Epithelial cell of proximal tubule (primary cell): ENCODE results near the gene KCTD7. TPM values are rescaled to one million over a fixed set of nuclear protein-coding genes. Genes with fewer than 3 reads are reported as not detected.
A peak's percentile ranks its signal among the peaks of the same experiment; 100 is the strongest.
"Not testable (repeated sequence)": the region's sequence is repeated elsewhere in the genome, so short reads cannot be mapped to it uniquely, and the experiment has no call there.

Experiments
- DNase-seq: peaks from one replicate; pipeline ENCODE4 v3.0.0-alpha.2; 2011; ENCODE audit warnings: low read depth
- H3K4me3 ChIP-seq: 2 replicates; pipeline ENCODE4 v1.5.1; 2011; ENCODE audit warnings: low read depth, mild to moderate bottlenecking, low read length
- CTCF ChIP-seq: conservative IDR thresholded peaks from 2 replicates; pipeline ENCODE4 v1.5.1; 2012; ENCODE audit warnings: low read depth, mild to moderate bottlenecking, low read length
- total RNA-seq: library from RNA; depleted of rRNA; stranded (reverse); fragments of >200 nt; gene quantifications from 2 replicates; pipeline ENCODE4 v1.2.3, GENCODE V29; 2015

Gene KCTD7
- total RNA-seq, 1 donor from 2014 or later = 8.3 TPM

GRCh38 chr7:66591799-66592596 is 36.7 kb upstream of the KCTD7 start:
- peak; percentile 37 for DNase-seq
- TF ChIP-seq CTCF = no peak
- peak overlapping the region; percentile 90 for H3K4me3 ChIP-seq

GRCh38 chr7:66592597-66593146 is 36.0 kb upstream of the KCTD7 start:
- H3K4me3 ChIP-seq = peak overlapping the region; percentile 90
- DNase-seq = not testable (repeated sequence)

- not testable (repeated sequence) for H3K4me3 ChIP-seq, DNase-seq
Observed at GRCh38 chr7:66594082-66594481, 34.6 kb upstream of the KCTD7 start.

GRCh38 chr7:66597461-66597860 is 31.2 kb upstream of the KCTD7 start:
- TF ChIP-seq CTCF = no peak
- no peak for DNase-seq
- no peak overlapping the region for H3K4me3 ChIP-seq

- TF ChIP-seq CTCF = no peak
- H3K4me3 ChIP-seq = no peak overlapping the region
- no peak for DNase-seq
Observed at GRCh38 chr7:66602159-66602558, 26.5 kb upstream of the KCTD7 start.

- H3K4me3 ChIP-seq = no peak overlapping the region
- no peak for TF ChIP-seq CTCF
- no peak for DNase-seq
Observed at GRCh38 chr7:66604198-66604597, 24.5 kb upstream of the KCTD7 start.

- DNase-seq, H3K4me3 ChIP-seq: not testable (repeated sequence)
Observed at GRCh38 chr7:66606540-66607291, 22.0 kb upstream of the KCTD7 start.

GRCh38 chr7:66609176-66609575 is 19.5 kb upstream of the KCTD7 start:
- H3K4me3 ChIP-seq = no peak overlapping the region
- TF ChIP-seq CTCF = no peak
- no peak for DNase-seq

- H3K4me3 ChIP-seq, DNase-seq: not testable (repeated sequence)
Observed at GRCh38 chr7:66614596-66614995, 14.1 kb upstream of the KCTD7 start.
